OCI-LY3 (cell line): ENCODE data around the gene ASAP2.

Experiments used
- H2AFZ ChIP-seq: fragments of 200-600, 300-600 bp; shearing (Covaris generic); 2 replicates; pipeline ENCODE4 v1.6.0; 2014; ENCODE audit warnings: antibody characterized with exemption, low read depth, low read length
- H3K27ac ChIP-seq: fragments of 200-600, 300-600 bp; sonication (generic); 2 replicates; pipeline ENCODE4 v1.5.1; 2014; ENCODE audit warnings: mild to moderate bottlenecking, low read length, moderate library complexity, mixed read lengths
- H3K27me3 ChIP-seq: fragments of 200-600, 300-600 bp; sonication (generic); 2 replicates; pipeline ENCODE4 v1.6.1; 2014; ENCODE audit warnings: low read depth, low read length, mixed read lengths
- H3K36me3 ChIP-seq: fragments of 200-600, 300-600 bp; sonication (generic); replicated peaks from 2 replicates; pipeline ENCODE3; 2014; ENCODE audit warnings: low read depth, low read length, mixed read lengths
- H3K4me1 ChIP-seq: fragments of 300-600, 200-600 bp; sonication (generic); 2 replicates; pipeline ENCODE4 v1.6.1; 2014; ENCODE audit warnings: low read length, mixed read lengths
- H3K4me2 ChIP-seq: fragments of 200-600, 300-600 bp; sonication (generic); 2 replicates; pipeline ENCODE4 v1.6.1; 2014; ENCODE audit warnings: low read length, mixed read lengths
- H3K4me3 ChIP-seq: fragments of 300-600, 200-600 bp; sonication (generic); 2 replicates; pipeline ENCODE4 v1.5.1; 2014; ENCODE audit warnings: antibody characterized with exemption, mild to moderate bottlenecking, low read length, moderate library complexity
- H3K79me2 ChIP-seq: fragments of 300-600, 200-600 bp; shearing (Covaris generic); 2 replicates; pipeline ENCODE4 v1.6.1; 2014; ENCODE audit warnings: mild to moderate bottlenecking, low read length, mixed read lengths
- H3K9ac ChIP-seq: fragments of 300-600, 200-600 bp; shearing (Covaris generic); 2 replicates; pipeline ENCODE4 v1.6.0; 2014; ENCODE audit warnings: mild to moderate bottlenecking, low read length, moderate library complexity
- H3K9me3 ChIP-seq: fragments of 200-600, 300-600 bp; shearing (Covaris generic); 2 replicates; pipeline ENCODE4 v1.6.1; 2014; ENCODE audit warnings: low read length, mixed read lengths; ENCODE audit not compliant: insufficient read depth
- H4K20me1 ChIP-seq: fragments of 200-600, 300-600 bp; sonication (generic); 2 replicates; pipeline ENCODE4 v1.6.1; 2016; ENCODE audit warnings: low read length, mixed read lengths; ENCODE audit not compliant: insufficient read depth
- CTCF ChIP-seq: fragments of 200-600, 300-600 bp; sonication (generic); IDR thresholded peaks from 2 replicates; pipeline ENCODE4 v1.5.1; 2014; ENCODE audit warnings: antibody characterized with exemption, low read length, low read depth
- EZH2phosphoT487 ChIP-seq: fragments of 200-600 bp; shearing (Covaris generic); IDR thresholded peaks from 2 replicates; pipeline ENCODE4 v1.6.1; 2018; ENCODE audit warnings: antibody characterized with exemption, mixed run types, low read depth

ASAP2 gene

DNA sequence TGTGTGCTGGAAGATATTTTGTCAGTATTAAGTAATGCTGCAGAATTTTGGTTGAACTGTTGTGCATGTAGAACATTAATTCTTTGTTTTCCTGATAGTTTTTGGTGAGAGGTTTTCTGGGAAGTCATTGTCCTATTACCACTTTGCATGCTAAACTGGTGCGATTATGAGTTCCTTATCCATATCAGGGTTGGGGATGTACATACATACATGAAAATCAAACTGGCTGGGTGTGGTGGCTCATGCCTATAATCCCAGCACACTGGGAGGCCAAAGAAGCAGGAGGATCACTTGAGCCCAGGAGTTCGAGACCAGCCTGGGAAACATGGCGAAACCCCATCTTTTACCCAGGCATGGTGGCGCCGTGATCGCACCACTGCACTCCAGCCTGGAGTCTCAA, 34.6 kb downstream of the ASAP2 start:
- no peak for TF ChIP-seq EZH2phosphoT487
- no peak for TF ChIP-seq CTCF
- Histone ChIP-seq H3K27ac (no peak overlapping the region), H3K9me3 (no peaks in the 10 kb centered on the region), H3K4me3 (no peak overlapping the region), H3K79me2 (no peaks in the 10 kb centered on the region), H3K27me3 (no peaks in the 10 kb centered on the region), H3K36me3 (no peaks in the 10 kb centered on the region), H4K20me1 (no peaks in the 10 kb centered on the region), H3K4me1 (no peaks in the 10 kb centered on the region), H3K9ac (no peak overlapping the region), H2AFZ (no peak overlapping the region), H3K4me2 (no peak overlapping the region)

DNA sequence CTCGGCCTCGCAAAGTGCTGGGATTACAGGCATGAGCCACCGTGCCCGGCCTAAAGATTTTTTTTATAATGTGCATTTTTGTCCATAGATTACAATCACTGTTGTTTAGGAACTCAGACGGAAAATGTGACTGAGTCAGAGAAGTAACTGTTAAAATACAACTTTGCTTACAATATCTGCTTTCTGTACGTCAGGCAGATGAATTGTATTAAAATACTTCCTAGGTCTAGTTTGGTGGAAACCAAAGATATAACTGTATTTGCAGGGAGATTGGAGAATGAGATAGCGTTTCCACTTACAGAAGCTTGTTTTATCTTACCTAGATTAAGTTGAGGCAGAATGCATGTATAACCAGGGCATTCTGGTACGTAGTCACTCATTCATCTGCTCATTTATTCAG, 36.7 kb downstream of the ASAP2 start:
- Histone ChIP-seq H3K27ac (no peak overlapping the region), H3K4me2 (no peak overlapping the region), H3K9me3 (no peaks in the 10 kb centered on the region), H3K27me3 (no peaks in the 10 kb centered on the region), H3K9ac (no peak overlapping the region), H3K79me2 (no peaks in the 10 kb centered on the region), H3K4me1 (no peaks in the 10 kb centered on the region), H3K4me3 (no peak overlapping the region), H4K20me1 (no peaks in the 10 kb centered on the region), H3K36me3 (no peaks in the 10 kb centered on the region), H2AFZ (no peak overlapping the region)
- TF ChIP-seq EZH2phosphoT487 = no peak
- no peak for TF ChIP-seq CTCF

DNA sequence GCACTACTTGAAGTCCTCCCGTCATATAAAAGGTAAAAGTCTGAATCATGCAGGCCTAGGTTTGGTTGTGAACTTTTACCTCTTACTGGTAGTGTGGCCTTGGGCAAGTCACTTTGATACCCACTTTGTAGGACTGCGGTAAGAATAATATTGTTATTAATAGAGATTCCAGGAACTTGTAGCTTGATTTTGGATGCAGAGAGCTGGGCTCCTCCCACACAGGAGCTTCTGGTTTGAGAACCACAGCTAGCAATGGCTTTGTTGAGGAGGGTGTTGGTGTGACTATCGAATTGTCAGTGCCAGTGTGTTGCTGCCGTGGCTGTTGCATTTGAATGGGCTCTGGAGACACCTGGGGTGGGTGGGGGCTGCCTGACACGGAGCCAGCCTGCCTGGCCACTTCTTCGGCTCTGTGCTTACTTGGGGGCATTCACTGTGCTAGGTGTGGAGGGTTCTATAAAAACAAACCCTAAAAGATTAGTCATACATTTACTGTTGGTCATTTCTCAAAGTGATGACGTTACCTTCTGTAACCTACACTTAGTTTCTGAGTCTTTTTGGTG, 38.5 kb downstream of the ASAP2 start:
- Histone ChIP-seq H3K27me3 (peaks cover 4% of the 10 kb centered on the region), H3K4me2 (no peak overlapping the region), H3K9me3 (no peaks in the 10 kb centered on the region), H3K4me3 (no peak overlapping the region), H4K20me1 (no peaks in the 10 kb centered on the region), H3K36me3 (no peaks in the 10 kb centered on the region), H2AFZ (no peak overlapping the region), H3K4me1 (no peaks in the 10 kb centered on the region), H3K27ac (no peak overlapping the region), H3K9ac (no peak overlapping the region), H3K79me2 (no peaks in the 10 kb centered on the region)
- no peak for TF ChIP-seq CTCF
- TF ChIP-seq EZH2phosphoT487 = no peak

- TF ChIP-seq EZH2phosphoT487 (no peak), CTCF (no peak)
- no peaks in the 10 kb centered on the region for H3K79me2 ChIP-seq
- H3K4me1 ChIP-seq = no peaks in the 10 kb centered on the region
- no peak overlapping the region for H3K4me3 ChIP-seq
- H3K36me3 ChIP-seq = no peaks in the 10 kb centered on the region
- H3K27me3 ChIP-seq = peaks cover 4% of the 10 kb centered on the region
- no peak overlapping the region for H2AFZ ChIP-seq
- no peak overlapping the region for H3K27ac ChIP-seq
- H3K4me2 ChIP-seq = no peak overlapping the region
- no peak overlapping the region for H3K9ac ChIP-seq
- H3K9me3 ChIP-seq = no peaks in the 10 kb centered on the region
- no peaks in the 10 kb centered on the region for H4K20me1 ChIP-seq
These were observed 40.6 kb downstream of the ASAP2 start for GRCh38 chr2:9247177-9247576.
